GM21737 (cell line): Measurements from ENCODE around the gene COL5A2.

Source experiments
- ATAC-seq: cut with Tn5 transposase; IDR thresholded peaks from one replicate; pipeline ENCODE4 v1.9.1; 2021; ENCODE audit warnings: mild to moderate bottlenecking, moderate library complexity; ENCODE audit not compliant: unreplicated experiment

The COL5A2 gene

GRCh38 chr2:189013031-189013430, 166.5 kb downstream of the COL5A2 start:
- ATAC-seq: no peak

GRCh38 chr2:189012351-189012750, 167.2 kb downstream of the COL5A2 start:
- ATAC-seq: no peak

- ATAC-seq: no peak
These were observed 169.0 kb downstream of the COL5A2 start for GRCh38 chr2:189010536-189010935.

- ATAC-seq: no peak
These were observed 170.9 kb downstream of the COL5A2 start for GRCh38 chr2:189008555-189009262.

GRCh38 chr2:189002079-189002478, 177.5 kb downstream of the COL5A2 start:
- no peak for ATAC-seq

- ATAC-seq: no peak
These were observed 179.3 kb downstream of the COL5A2 start for GRCh38 chr2:189000221-189000620.

GRCh38 chr2:188997263-188997662, 182.3 kb downstream of the COL5A2 start:
- ATAC-seq: no peak

GRCh38 chr2:188993247-188993646, 186.3 kb downstream of the COL5A2 start:
- ATAC-seq: no peak

GRCh38 chr2:188986839-188987238, 192.7 kb downstream of the COL5A2 start:
- no peak for ATAC-seq

GRCh38 chr2:188984680-188985079, 194.9 kb downstream of the COL5A2 start:
- no peak for ATAC-seq

GRCh38 chr2:188984065-188984491, 195.5 kb downstream of the COL5A2 start:
- ATAC-seq: no peak

GRCh38 chr2:188983427-188984064, 196.0 kb downstream of the COL5A2 start:
- ATAC-seq: no peak
